GM06990 (cell line): ENCODE results near the gene EIF4H.

Experiments
- DNase-seq: peaks from one replicate; pipeline ENCODE4 v3.0.0-alpha.2; 2011; ENCODE audit not compliant: insufficient read length; ENCODE audit errors: extremely low read depth
- H3K27me3 ChIP-seq: replicated peaks from 2 replicates; pipeline ENCODE4 v1.6.0; 2011; ENCODE audit warnings: low read length; ENCODE audit not compliant: control insufficient read depth, insufficient read depth
- H3K36me3 ChIP-seq: 2 replicates; pipeline ENCODE4 v1.5.1; 2011; ENCODE audit warnings: low read length; ENCODE audit not compliant: control insufficient read depth, insufficient read depth
- H3K4me3 ChIP-seq: replicated peaks from 2 replicates; pipeline ENCODE4 v1.5.1; 2011; ENCODE audit warnings: low read depth, mild to moderate bottlenecking, control low read depth, low read length
- CTCF ChIP-seq: IDR thresholded peaks from 2 replicates; pipeline ENCODE4 v1.5.1; 2011; ENCODE audit warnings: low read length, control low read depth, mild to moderate bottlenecking, inconsistent platforms; ENCODE audit not compliant: insufficient read depth, poor library complexity, severe bottlenecking

The EIF4H gene

GRCh38 chr7:74176555-74176954 lies 2.4 kb downstream of the EIF4H start:
- peak overlapping the region; percentile 50 for H3K4me3 ChIP-seq
- TF ChIP-seq CTCF = no peak
- DNase-seq = no peak
- no peaks in the 10 kb centered on the region for H3K27me3 ChIP-seq
- H3K36me3 ChIP-seq = peaks cover 7% of the 10 kb centered on the region

GRCh38 chr7:74178632-74179031 lies 4.5 kb downstream of the EIF4H start:
- no peak for DNase-seq
- peaks cover 9% of the 10 kb centered on the region for H3K36me3 ChIP-seq
- H3K27me3 ChIP-seq = no peaks in the 10 kb centered on the region
- H3K4me3 ChIP-seq = no peak overlapping the region
- no peak for TF ChIP-seq CTCF

GRCh38 chr7:74179935-74180604 lies 5.9 kb downstream of the EIF4H start:
- Histone ChIP-seq H3K27me3 (no peaks in the 10 kb centered on the region), H3K36me3 (peaks cover 9% of the 10 kb centered on the region), H3K4me3 (no peak overlapping the region)
- no peak for DNase-seq
- no peak for TF ChIP-seq CTCF

GRCh38 chr7:74180866-74181265 lies 6.7 kb downstream of the EIF4H start:
- no peak for TF ChIP-seq CTCF
- Histone ChIP-seq H3K36me3 (peaks cover 9% of the 10 kb centered on the region), H3K4me3 (no peak overlapping the region), H3K27me3 (no peaks in the 10 kb centered on the region)
- no peak for DNase-seq

GRCh38 chr7:74181821-74182220 lies 7.7 kb downstream of the EIF4H start:
- H3K4me3 ChIP-seq = no peak overlapping the region
- peaks cover 11% of the 10 kb centered on the region for H3K36me3 ChIP-seq
- DNase-seq = no peak
- TF ChIP-seq CTCF = no peak
- H3K27me3 ChIP-seq = no peaks in the 10 kb centered on the region
